HG02571 (cell line): ENCODE data around the gene PRKG1.
"Not testable (repeated sequence)": the region's sequence is repeated elsewhere in the genome, so short reads cannot be mapped to it uniquely, and the experiment has no call there.

Experiments
- ATAC-seq: cut with Tn5 transposase; IDR thresholded peaks from one replicate; pipeline ENCODE4 v1.9.1; 2021; ENCODE audit warnings: mild to moderate bottlenecking, moderate library complexity; ENCODE audit not compliant: unreplicated experiment

The PRKG1 gene

DNA sequence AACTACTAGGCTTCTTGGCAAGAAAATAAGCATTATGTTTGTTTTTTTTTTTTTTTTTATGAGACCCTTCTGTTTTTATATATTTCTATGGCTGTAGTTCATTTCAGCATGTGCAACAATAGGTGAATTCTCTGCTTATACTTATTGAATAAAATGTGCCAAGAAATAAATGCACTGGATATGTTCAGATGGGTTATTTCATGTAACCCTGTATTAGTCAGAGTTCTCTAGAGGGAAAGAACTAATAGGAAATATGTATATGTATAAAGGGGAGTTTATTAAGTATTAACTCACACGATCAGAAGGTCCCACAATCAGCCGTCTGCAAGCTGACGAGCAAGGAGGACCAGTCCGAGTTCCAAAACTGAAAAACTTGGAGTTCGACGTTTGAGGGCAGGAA lies 332.3 kb downstream of the PRKG1 start:
- no peak for ATAC-seq

DNA sequence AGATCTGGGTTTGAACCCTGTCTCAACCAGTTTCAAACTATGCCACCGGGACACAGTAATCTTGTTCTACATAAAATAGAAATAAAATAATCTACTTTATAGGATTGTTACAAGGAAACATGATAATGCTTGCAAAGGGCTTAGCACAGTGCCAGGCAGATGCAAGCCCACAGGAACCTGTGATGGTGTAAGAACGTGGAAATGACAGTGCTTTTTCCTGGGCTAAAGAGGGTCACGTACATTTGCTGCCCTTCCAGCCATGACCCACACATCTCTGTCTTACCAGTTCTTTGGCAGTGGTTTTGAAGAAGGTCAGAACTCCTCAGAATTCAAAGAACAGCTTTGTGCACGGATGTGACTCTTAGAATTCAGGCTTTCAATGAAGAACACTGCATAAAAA lies 342.2 kb downstream of the PRKG1 start:
- no peak for ATAC-seq

GRCh38 chr10:51419196-51420093 lies 345.2 kb downstream of the PRKG1 start:
- no peak for ATAC-seq

- no peak for ATAC-seq
Observed at GRCh38 chr10:51421853-51422252, 347.6 kb downstream of the PRKG1 start.

DNA sequence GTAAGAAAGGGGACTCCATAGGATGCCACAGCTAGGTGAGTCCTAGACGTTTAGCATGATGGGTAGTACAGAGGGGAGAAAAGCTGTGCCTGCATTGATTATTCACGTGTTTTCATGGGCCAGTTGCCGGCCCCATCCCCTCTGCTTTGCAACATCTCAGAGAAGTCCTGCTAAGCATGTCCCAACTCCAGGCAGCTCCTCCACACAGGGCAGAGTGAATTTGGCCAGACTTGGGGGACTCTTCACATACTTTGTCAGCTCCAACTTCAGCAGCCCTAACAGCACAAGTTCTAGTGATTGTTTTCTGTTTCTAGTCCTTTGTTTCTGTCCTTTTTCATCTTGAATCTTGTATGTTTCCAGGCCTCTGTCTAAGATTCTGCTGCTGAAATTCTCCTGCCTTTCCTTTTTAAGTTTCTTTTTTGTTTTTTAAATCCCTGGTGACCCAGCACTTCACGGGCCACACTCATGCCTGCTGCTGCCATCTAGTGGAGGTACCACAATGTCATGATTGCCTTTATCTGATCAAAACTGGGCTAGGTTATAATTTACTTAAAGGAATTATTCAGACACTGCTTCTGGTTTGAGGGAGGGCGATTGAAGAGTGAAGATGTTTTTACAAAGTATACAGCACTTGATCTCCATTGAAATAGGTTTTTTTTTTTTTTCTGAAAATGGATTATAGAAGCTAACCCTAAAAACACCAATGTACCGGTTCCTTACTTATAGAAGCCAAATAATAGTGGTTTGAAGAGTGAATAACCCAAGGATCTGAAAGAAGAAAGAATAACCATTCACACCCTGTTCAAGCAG lies 348.2 kb downstream of the PRKG1 start:
- ATAC-seq = peak; percentile 54

GRCh38 chr10:51423121-51423452 lies 348.8 kb downstream of the PRKG1 start:
- ATAC-seq = no peak

DNA sequence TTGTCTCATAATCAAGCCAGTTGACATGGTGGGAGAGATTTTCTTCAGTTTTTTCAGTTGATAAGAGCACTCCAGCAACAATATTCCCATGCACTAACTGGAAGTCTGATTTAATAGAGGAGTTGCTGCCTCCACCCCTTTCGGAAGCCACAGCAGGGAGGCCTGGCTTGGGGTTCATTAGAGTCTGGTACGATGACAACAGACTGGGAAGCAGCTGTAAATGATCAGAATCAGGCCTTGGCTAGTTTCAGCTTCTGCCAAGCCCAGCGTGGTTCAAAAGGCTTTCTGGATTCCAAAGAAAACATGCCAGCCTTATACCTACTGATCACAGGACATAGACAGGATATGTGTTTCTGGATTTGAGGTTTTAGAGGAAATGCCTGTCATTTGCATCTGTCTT lies 351.1 kb downstream of the PRKG1 start:
- no peak for ATAC-seq

DNA sequence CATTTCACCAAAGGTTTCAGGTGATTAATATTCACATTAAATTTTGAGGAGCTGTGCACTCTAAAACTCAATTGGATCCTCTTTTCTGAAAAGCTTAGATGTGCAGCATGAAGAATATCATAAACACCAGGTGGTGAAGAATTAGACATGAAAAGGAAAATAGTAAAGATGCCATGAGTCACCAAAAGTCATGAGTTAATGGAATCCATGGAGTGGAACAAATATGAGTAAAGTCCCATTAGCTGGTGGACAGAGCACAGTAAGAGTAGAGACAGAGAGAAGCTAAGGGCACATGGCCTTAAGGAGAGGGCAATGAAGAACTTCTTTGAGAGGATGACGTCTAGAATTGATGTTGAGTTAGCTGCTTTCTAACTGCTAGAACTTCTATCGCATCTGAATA lies 353.5 kb downstream of the PRKG1 start:
- no peak for ATAC-seq

- ATAC-seq = no peak
Observed at GRCh38 chr10:51430506-51430905, 356.2 kb downstream of the PRKG1 start.

GRCh38 chr10:51433949-51434475 lies 359.7 kb downstream of the PRKG1 start:
- ATAC-seq = no peak

- no peak for ATAC-seq
Observed at GRCh38 chr10:51436805-51437204, 362.5 kb downstream of the PRKG1 start.

DNA sequence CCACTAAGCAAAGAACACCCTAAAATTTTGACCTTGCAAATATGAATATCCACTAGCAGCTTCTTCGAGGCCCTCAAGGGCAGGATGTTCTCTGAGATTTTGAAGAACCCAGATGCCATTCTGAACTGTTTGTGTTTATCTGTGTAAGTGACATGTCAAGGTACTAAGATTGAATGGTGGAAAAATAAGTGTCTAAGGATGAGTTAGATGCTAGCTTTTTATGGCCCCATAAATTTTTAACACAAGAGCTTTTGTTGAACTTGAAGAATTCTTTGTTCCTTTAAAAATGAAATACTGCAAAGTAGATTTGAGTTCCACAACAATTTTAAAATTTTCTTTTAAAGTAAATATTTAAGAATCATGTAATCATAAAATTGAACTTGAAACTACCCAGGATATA lies 365.4 kb downstream of the PRKG1 start:
- no peak for ATAC-seq

DNA sequence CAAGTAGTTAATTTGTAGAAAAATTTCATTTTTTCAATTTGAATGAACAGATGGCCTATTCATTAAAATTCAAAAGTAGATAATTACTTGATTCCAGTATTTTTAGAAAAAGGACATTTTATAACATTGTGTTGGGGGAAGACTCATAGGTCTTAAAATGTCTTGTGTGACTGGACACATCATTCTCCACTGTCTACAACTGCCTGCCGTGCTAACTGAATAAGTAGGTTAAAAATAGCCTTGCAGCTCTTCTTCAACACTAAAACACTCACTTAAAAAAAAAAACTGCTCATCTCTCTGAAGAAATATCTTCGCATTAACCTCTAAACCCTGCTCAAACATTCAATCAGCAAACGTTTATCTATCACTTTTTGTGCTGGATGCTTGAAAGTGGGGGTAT lies 371.3 kb downstream of the PRKG1 start:
- ATAC-seq = no peak

DNA sequence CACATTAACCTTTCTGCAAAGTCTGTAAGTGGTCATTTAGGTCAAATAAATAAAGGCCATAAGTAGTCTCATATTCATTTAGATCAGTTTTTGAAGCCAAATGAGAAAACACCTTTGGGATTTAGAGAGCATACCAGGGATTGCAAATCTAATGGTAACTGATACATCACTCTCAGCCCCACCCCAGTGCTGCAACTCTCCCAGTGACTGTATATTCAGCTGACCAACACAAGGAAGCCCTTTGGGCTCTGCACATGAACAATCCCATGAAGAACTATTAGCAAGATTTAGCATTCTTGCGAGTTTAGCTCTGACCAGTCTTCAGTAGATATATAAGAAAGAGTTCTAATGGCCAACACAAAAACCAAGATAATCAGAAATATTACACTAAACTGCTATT lies 372.8 kb downstream of the PRKG1 start:
- ATAC-seq = no peak

GRCh38 chr10:51455762-51456161 lies 381.5 kb downstream of the PRKG1 start:
- ATAC-seq = not testable (repeated sequence)

GRCh38 chr10:51459476-51459875 lies 385.2 kb downstream of the PRKG1 start:
- ATAC-seq = no peak

GRCh38 chr10:51462076-51462779 lies 387.9 kb downstream of the PRKG1 start:
- ATAC-seq = no peak

- ATAC-seq = no peak
Observed at GRCh38 chr10:51468424-51468823, 394.1 kb downstream of the PRKG1 start.

GRCh38 chr10:51469686-51470085 lies 395.4 kb downstream of the PRKG1 start:
- no peak for ATAC-seq

- ATAC-seq = no peak
Observed at GRCh38 chr10:51471271-51471670, 397.0 kb downstream of the PRKG1 start.

GRCh38 chr10:51472154-51472553 lies 397.9 kb downstream of the PRKG1 start:
- ATAC-seq = no peak
